HepG2 (cell line): ENCODE data around the gene HAND1. TPM values are rescaled to one million over a fixed set of nuclear protein-coding genes. Genes with fewer than 3 reads are reported as not detected.

Experiments used
- BRF2 ChIP-seq: sonication (generic); formaldehyde crosslinking; IDR thresholded peaks from 2 replicates; pipeline ENCODE4 v1.8.1; 2022; ENCODE audit warnings: mild to moderate bottlenecking, missing genetic modification reagents
- HDAC1 ChIP-seq: sonication (generic); formaldehyde crosslinking; IDR thresholded peaks from 2 replicates; pipeline ENCODE4 v1.5.1; 2020; ENCODE audit warnings: mild to moderate bottlenecking, missing genetic modification reagents
- HMGXB4 ChIP-seq, 2 experiments: sonication (generic) in 1 of 2; formaldehyde crosslinking in 1 of 2; IDR thresholded peaks; 2 replicates each; pipeline versions ENCODE4 v1.4.0 to v1.6.1; 2018 to 2020; ENCODE audit warnings: missing genetic modification reagents in 2 of 2, borderline replicate concordance in 1 of 2, low read depth in 1 of 2, mild to moderate bottlenecking in 1 of 2, missing biosample characterization in 1 of 2
- KLF6 ChIP-seq: IDR thresholded peaks from 2 replicates; pipeline ENCODE4 v1.8.0; 2016; ENCODE audit warnings: missing biosample characterization, missing genetic modification reagents
- MXD3 ChIP-seq: IDR thresholded peaks from 2 replicates; pipeline ENCODE4 v1.6.1; 2016; ENCODE audit warnings: mild to moderate bottlenecking, missing biosample characterization, missing genetic modification reagents
- SALL1 ChIP-seq: sonication (generic); formaldehyde crosslinking; IDR thresholded peaks from 2 replicates; pipeline ENCODE4 v1.8.0; 2022; ENCODE audit warnings: mild to moderate bottlenecking, missing genetic modification reagents
- SMYD3 ChIP-seq: sonication (generic); formaldehyde crosslinking; IDR thresholded peaks from 2 replicates; pipeline ENCODE4 v1.8.1; 2023; ENCODE audit warnings: mild to moderate bottlenecking, missing genetic modification reagents
- THYN1 ChIP-seq: sonication (generic); formaldehyde crosslinking; IDR thresholded peaks from 2 replicates; pipeline ENCODE4 v1.8.1; 2023; ENCODE audit warnings: low read depth, mild to moderate bottlenecking, moderate library complexity, missing genetic modification reagents, borderline replicate concordance
- YEATS4 ChIP-seq: sonication (generic); formaldehyde crosslinking; IDR thresholded peaks from 2 replicates; pipeline ENCODE4 v1.4.0; 2020; ENCODE audit warnings: missing genetic modification reagents, borderline replicate concordance
- ZBTB26 ChIP-seq: IDR thresholded peaks from 2 replicates; pipeline ENCODE4 v1.6.1; 2016; ENCODE audit warnings: missing compliant biosample characterization, missing genetic modification reagents, borderline replicate concordance
- ZBTB44 ChIP-seq: sonication (generic); formaldehyde crosslinking; IDR thresholded peaks from 2 replicates; pipeline ENCODE4 v1.4.0; 2020; ENCODE audit warnings: missing genetic modification reagents
- ZFP91 ChIP-seq: sonication (generic); formaldehyde crosslinking; IDR thresholded peaks from 2 replicates; pipeline ENCODE4 v1.9.0; 2022; ENCODE audit warnings: missing genetic modification reagents, mild to moderate bottlenecking, borderline replicate concordance
- ZNF17 ChIP-seq: sonication (generic); formaldehyde crosslinking; IDR thresholded peaks from 2 replicates; pipeline ENCODE4 v1.5.0; 2020; ENCODE audit warnings: mild to moderate bottlenecking, missing genetic modification reagents
- ZNF264 ChIP-seq: sonication (generic); formaldehyde crosslinking; IDR thresholded peaks from 2 replicates; pipeline ENCODE4 v1.4.0; 2020; ENCODE audit warnings: missing genetic modification reagents
- ZNF510 ChIP-seq: sonication (generic); formaldehyde crosslinking; IDR thresholded peaks from 2 replicates; pipeline ENCODE4 v1.4.0; 2020; ENCODE audit warnings: low read depth, mild to moderate bottlenecking, missing genetic modification reagents
- ZNF614 ChIP-seq: IDR thresholded peaks from 2 replicates; pipeline ENCODE4 v1.6.1; 2018; ENCODE audit warnings: missing biosample characterization, missing genetic modification reagents, inconsistent platforms, borderline replicate concordance
- ZSCAN5A ChIP-seq: sonication (generic); formaldehyde crosslinking; IDR thresholded peaks from 2 replicates; pipeline ENCODE4 v1.8.0; 2022; ENCODE audit warnings: mild to moderate bottlenecking, missing genetic modification reagents, borderline replicate concordance
- polyA plus RNA-seq, 8 experiments: library from polyadenylated mRNA; depleted of rRNA in 3 of 8; stranded (reverse) in 7 of 8; unstranded in 1 of 8; fragments of >200 nt; fragmentation: Illumina TruSeq in 4 of 8; extraction: Trizol in 4 of 8; gene quantifications; 2 replicates each; pipeline versions ENCODE4 v1.2.1 to v1.2.3, GENCODE V29; 2011 to 2016; ENCODE audit warnings: low read depth in 4 of 8, missing spikeins in 1 of 8, mixed read lengths in 1 of 8; ENCODE audit not compliant: insufficient read depth in 1 of 8
- total RNA-seq, 5 experiments: library from RNA; depleted of rRNA; stranded (reverse); fragments of >200 nt; fragmentation: Illumina TruSeq; extraction: Trizol; gene quantifications; 2 replicates each; pipeline ENCODE4 v1.2.3, GENCODE V29; 2016; ENCODE audit warnings: low read depth in 1 of 5

Gene HAND1
- total and polyA plus RNA-seq, 2 of the 13 experiments (the other 11 are each of a cell fraction or from before 2014, with no cell fraction given): not detected

GRCh38 chr5:154445422-154446194, 32.4 kb downstream of the HAND1 start, which contains the start of gene SAP30L (continued):
- TF ChIP-seq HMGXB4 (CRISPR knock-in tag; IDR thresholded peaks at IDR 0.05; ENCODE audit: borderline replicate concordance in 1 of 2, low read depth in 1 of 2): peak in 1 of 2 experiments; percentile 37; a peak in 1 of 4 replicates
- peak; percentile 47; the same call in 1 of the 2 replicates for TF ChIP-seq ZFP91 (CRISPR knock-in tag)
- TF ChIP-seq BRF2 (CRISPR knock-in tag): 0 out of 2 replicates have a peak, but pooled peaks have one; percentile 23
- TF ChIP-seq ZNF17 (CRISPR knock-in tag): no peak
- peak; percentile 13; the same call in 1 of the 2 replicates for TF ChIP-seq ZBTB26 (CRISPR knock-in tag)
- no peak for TF ChIP-seq MXD3 (CRISPR knock-in tag)
- TF ChIP-seq ZNF510 (CRISPR knock-in tag): no peak
- peak; percentile 79 for TF ChIP-seq HDAC1
- no peak for TF ChIP-seq THYN1 (CRISPR knock-in tag)
- TF ChIP-seq SALL1 (CRISPR knock-in tag): peak; percentile 37
- peak; percentile 20; the same call in 1 of the 2 replicates for TF ChIP-seq YEATS4 (CRISPR knock-in tag)
- TF ChIP-seq KLF6 (CRISPR knock-in tag): peak; percentile 80; the same call in 1 of the 2 replicates
- no peak for TF ChIP-seq ZNF264
- no peak for TF ChIP-seq ZBTB44
- no peak for TF ChIP-seq ZSCAN5A
- TF ChIP-seq ZNF614: no peak
- 0 out of 2 replicates have a peak, but pooled peaks have one; percentile 26 for TF ChIP-seq SMYD3
